SU-DHL-6 (cell line): Measurements from ENCODE around the gene CCDC137.

ENCODE experiments used
- CTCF ChIP-seq: fragments of 200-600 bp; sonication (generic); IDR thresholded peaks from one replicate; pipeline ENCODE4 v1.5.1; 2017; ENCODE audit warnings: antibody characterized with exemption, mild to moderate bottlenecking, low read length, moderate library complexity; ENCODE audit not compliant: insufficient read depth, poor library complexity, severe bottlenecking
- EZH2phosphoT487 ChIP-seq: fragments of 200-600 bp; sonication (generic), shearing (Covaris generic); conservative IDR thresholded peaks from 2 replicates; pipeline ENCODE4 v1.6.1; 2018; ENCODE audit warnings: mild to moderate bottlenecking, antibody characterized with exemption, low read length, moderate library complexity, mixed read lengths

- TF ChIP-seq CTCF, result no peak
- TF ChIP-seq EZH2phosphoT487, result no peak
These were observed 2.5 kb upstream of the CCDC137 start for GRCh38 chr17:81664051-81664470.
